ENCODE measurements around the gene JDP2. TPM values are rescaled to one million over a fixed set of nuclear protein-coding genes. Genes with fewer than 3 reads are reported as not detected.

Gene JDP2
- polyA plus RNA-seq, 1 of the 3 experiments (the other 2 are of a cell fraction): 22.3 TPM

DNA sequence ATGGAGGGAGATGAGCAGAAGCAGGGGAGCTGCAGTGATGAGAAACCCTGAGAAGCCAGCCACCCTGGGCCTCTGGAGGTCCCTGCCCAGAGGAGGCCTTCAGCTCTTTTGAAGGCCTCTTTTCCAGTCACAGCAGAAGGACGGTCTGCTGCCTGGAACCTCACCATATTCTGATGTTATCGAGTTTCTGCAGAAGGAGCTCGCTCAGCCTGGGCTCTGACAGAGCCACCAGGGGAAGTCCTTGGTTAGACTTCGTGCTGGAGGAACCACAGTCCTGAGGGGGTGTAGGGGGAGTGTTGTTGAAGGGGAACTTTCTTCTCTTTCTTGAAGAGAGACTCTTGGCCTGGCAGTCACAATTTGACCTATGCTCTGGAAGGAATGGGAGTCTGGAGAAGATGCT lies 69.4 kb downstream of the JDP2 start:
- H3K27me3 ChIP-seq (ENCODE audit: insufficient read depth): no peaks in the 10 kb centered on the region
- no peak overlapping the region for H3K9ac ChIP-seq
- POLR2A ChIA-PET: no interaction called here
- H3K36me3 ChIP-seq (replicated peaks in 1 of 2; ENCODE audit: control insufficient read depth in 1 of 2, insufficient read depth in 2 of 2, low read length in 1 of 2): no peaks in the 10 kb centered on the region
- CTCF ChIA-PET: interaction anchor here (0.8 to 3.3 kb wide), 8 partner anchors 8 to 195 kb away, joined by 3 to 24 read pairs (median 5); no protein-coding TSS in a partner anchor
- H3F3A ChIP-seq (replicated peaks; ENCODE audit: insufficient read depth): peaks cover 3% of the 10 kb centered on the region
- 47% methylated on average over 4 of the region's 4 CpGs for WGBS (ENCODE audit: low lambda C conversion rate)
- no peak for DNase-seq
- H4K20me1 ChIP-seq (ENCODE audit: insufficient read depth): no peaks in the 10 kb centered on the region
- H2AFZ ChIP-seq (ENCODE audit: low read depth): no peak overlapping the region
- H3K9me3 ChIP-seq: no peaks in the 10 kb centered on the region
- H3K79me2 ChIP-seq (ENCODE audit: insufficient read depth): no peaks in the 10 kb centered on the region
- H3K27ac ChIP-seq (ENCODE audit: low read depth in 2 of 2, low read length in 1 of 2): no peak overlapping the region
- no peak overlapping the region for H3K4me3 ChIP-seq (ENCODE audit: low read depth in 2 of 2, low read length in 1 of 2)
- TF ChIP-seq EP300 (IDR thresholded peaks at IDR 0.05; ENCODE audit: borderline replicate concordance in 1 of 2, low read depth in 1 of 2, low read length in 1 of 2): no peak
- TF ChIP-seq RCOR1 (IDR thresholded peaks at IDR 0.05; ENCODE audit: low read length): no peak
- no peak for TF ChIP-seq MXI1 (IDR thresholded peaks at IDR 0.05; ENCODE audit: low read depth, low read length)
- TF ChIP-seq FOXJ3 (CRISPR knock-in tag; IDR thresholded peaks at IDR 0.05): no peak
- TF ChIP-seq, protein P1, sequence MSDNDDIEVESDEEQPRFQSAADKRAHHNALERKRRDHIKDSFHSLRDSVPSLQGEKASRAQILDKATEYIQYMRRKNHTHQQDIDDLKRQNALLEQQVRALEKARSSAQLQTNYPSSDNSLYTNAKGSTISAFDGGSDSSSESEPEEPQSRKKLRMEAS (IDR thresholded peaks at IDR 0.05; ENCODE audit: low read depth): no peak
- no peak for TF ChIP-seq TAF1 (IDR thresholded peaks at IDR 0.05; ENCODE audit: borderline replicate concordance, low read depth, low read length)
- H3K9me2 ChIP-seq: no peaks in the 10 kb centered on the region
- no peak overlapping the region for H3K4me2 ChIP-seq
- no peaks in the 10 kb centered on the region for H3K4me1 ChIP-seq (ENCODE audit: control insufficient read depth in 1 of 2, insufficient read depth in 2 of 2, low read depth in 1 of 2, low read length in 1 of 2)

DNA sequence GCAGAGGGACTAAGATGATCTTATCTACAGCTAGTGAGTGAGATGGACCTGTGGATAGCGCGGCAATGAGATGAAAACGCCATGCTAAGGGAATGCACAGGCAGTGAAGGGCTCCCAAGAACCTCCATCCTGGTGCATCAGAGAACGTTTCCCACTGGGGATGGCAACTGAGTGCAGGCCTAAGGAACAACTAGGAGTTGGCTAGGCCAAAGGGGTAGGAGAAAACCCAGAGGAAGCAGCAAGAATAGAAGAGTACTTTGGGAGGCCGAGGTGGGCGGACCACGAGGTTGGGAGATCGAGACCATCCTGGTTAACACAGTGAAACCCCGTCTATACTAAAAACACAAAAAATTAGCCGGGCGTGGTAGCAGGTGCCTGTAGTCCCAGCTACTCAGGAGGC lies 69.9 kb downstream of the JDP2 start:
- Histone ChIP-seq H3K4me2 (no peak overlapping the region), H3K4me3 (ENCODE audit: low read depth in 2 of 2, low read length in 1 of 2) (no peak overlapping the region), H3K9me3 (no peaks in the 10 kb centered on the region), H3K36me3 (replicated peaks in 1 of 2; ENCODE audit: control insufficient read depth in 1 of 2, insufficient read depth in 2 of 2, low read length in 1 of 2) (no peaks in the 10 kb centered on the region), H3K4me1 (ENCODE audit: control insufficient read depth in 1 of 2, insufficient read depth in 2 of 2, low read depth in 1 of 2, low read length in 1 of 2) (no peaks in the 10 kb centered on the region), H3K9me2 (no peaks in the 10 kb centered on the region), H3K79me2 (ENCODE audit: insufficient read depth) (no peaks in the 10 kb centered on the region), H4K20me1 (ENCODE audit: insufficient read depth) (no peaks in the 10 kb centered on the region), H3K27me3 (ENCODE audit: insufficient read depth) (no peaks in the 10 kb centered on the region), H3K9ac (no peak overlapping the region), H3K27ac (ENCODE audit: low read depth in 2 of 2, low read length in 1 of 2) (no peak overlapping the region), H3F3A (replicated peaks; ENCODE audit: insufficient read depth) (peaks cover 3% of the 10 kb centered on the region), H2AFZ (ENCODE audit: low read depth) (no peak overlapping the region)
- TF ChIP-seq NFIC (IDR thresholded peaks at IDR 0.05; ENCODE audit: borderline replicate concordance) (no peak), NRF1 (IDR thresholded peaks at IDR 0.05; ENCODE audit: low read depth, low read length) (no peak), MEF2A (IDR thresholded peaks at IDR 0.05; ENCODE audit: borderline replicate concordance, low read depth) (no peak), GABPA (IDR thresholded peaks at IDR 0.05; ENCODE audit: low read depth) (no peak), ELF1 (IDR thresholded peaks at IDR 0.05) (no peak)
- TF ChIP-seq, protein P2, sequence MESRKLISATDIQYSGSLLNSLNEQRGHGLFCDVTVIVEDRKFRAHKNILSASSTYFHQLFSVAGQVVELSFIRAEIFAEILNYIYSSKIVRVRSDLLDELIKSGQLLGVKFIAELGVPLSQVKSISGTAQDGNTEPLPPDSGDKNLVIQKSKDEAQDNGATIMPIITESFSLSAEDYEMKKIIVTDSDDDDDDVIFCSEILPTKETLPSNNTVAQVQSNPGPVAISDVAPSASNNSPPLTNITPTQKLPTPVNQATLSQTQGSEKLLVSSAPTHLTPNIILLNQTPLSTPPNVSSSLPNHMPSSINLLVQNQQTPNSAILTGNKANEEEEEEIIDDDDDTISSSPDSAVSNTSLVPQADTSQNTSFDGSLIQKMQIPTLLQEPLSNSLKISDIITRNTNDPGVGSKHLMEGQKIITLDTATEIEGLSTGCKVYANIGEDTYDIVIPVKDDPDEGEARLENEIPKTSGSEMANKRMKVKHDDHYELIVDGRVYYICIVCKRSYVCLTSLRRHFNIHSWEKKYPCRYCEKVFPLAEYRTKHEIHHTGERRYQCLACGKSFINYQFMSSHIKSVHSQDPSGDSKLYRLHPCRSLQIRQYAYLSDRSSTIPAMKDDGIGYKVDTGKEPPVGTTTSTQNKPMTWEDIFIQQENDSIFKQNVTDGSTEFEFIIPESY (IDR thresholded peaks at IDR 0.05; ENCODE audit: borderline replicate concordance, low read depth): no peak
- ChIA-PET POLR2A (interaction anchor here (0.6 kb wide), 1 partner anchor 55 kb away, joined by 3 read pairs; no protein-coding TSS in a partner anchor), CTCF (interaction anchor here (0.8 to 3.3 kb wide), 8 partner anchors 9 to 201 kb away, joined by 3 to 24 read pairs (median 4); no protein-coding TSS in a partner anchor)
- DNase-seq: no peak
- 81% methylated on average over 11 of the region's 11 CpGs for WGBS (ENCODE audit: low lambda C conversion rate)

Measured in SK-N-SH (cell line).